GM12878 (cell line): ENCODE data around the gene AURKA. TPM values are rescaled to one million over a fixed set of nuclear protein-coding genes. Genes with fewer than 3 reads are reported as not detected.

Experiments used
- ATAC-seq: fragments of 200-7000 bp; cut with Tn5 transposase; 3 replicates; pipeline ENCODE4 v1.9.1; 2020; ENCODE audit warnings: mild to moderate bottlenecking, moderate library complexity
- BruUV-seq: library from RNA; stranded (reverse); fragments of 400-500 nt; replicated peaks from 2 replicates; lab custom pipeline; 2021; lab: Mats Ljungman, UMichigan
- CTCF ChIA-PET: fragments of 300-600 bp; sonication (Branson Sonifier 250); formaldehyde crosslinking; extraction: SDS; loops from one replicate; lab custom pipeline; 2021; ENCODE audit warnings: inconsistent platforms; lab: Yijun Ruan, JAX
- POLR2A ChIA-PET: fragments of 350-600 bp; formaldehyde crosslinking; extraction: SDS; loops from one replicate; lab custom pipeline; 2021; ENCODE audit warnings: inconsistent platforms; lab: Charles Lee
- RAD21 ChIA-PET: fragments of 300-600 bp; sonication (Branson Sonifier 250); formaldehyde crosslinking; loops from one replicate; lab custom pipeline; 2023; ENCODE audit warnings: antibody characterized with exemption; ENCODE audit not compliant: unreplicated experiment; lab: Charles Lee
- SMC1A ChIA-PET: fragments of 300-600 bp; sonication (Branson Sonifier 250); formaldehyde crosslinking; loops from one replicate; lab custom pipeline; 2023; ENCODE audit not compliant: unreplicated experiment, uncharacterized antibody; lab: Charles Lee
- DNase-seq: peaks from one replicate; pipeline ENCODE4 v3.0.0-alpha.2; 2011; ENCODE audit warnings: low read depth, low spot score
- FAIRE-seq: peaks from 3 replicates; lab custom pipeline; 2011; peaks lifted over from hg19 to GRCh38; lab: Jason Lieb, UNC
- H2AFZ ChIP-seq: 2 replicates; pipeline ENCODE4 v1.6.0; 2011; ENCODE audit warnings: low read depth, low read length, control low read depth; ENCODE audit not compliant: control insufficient read depth
- H3K27ac ChIP-seq: 2 replicates; pipeline ENCODE4 v1.5.1; 2011; ENCODE audit warnings: control low read depth; ENCODE audit not compliant: control insufficient read depth, insufficient read depth
- H3K27me3 ChIP-seq, 2 experiments: replicated peaks in 1 of 2; 2 replicates each; pipeline versions ENCODE4 v1.6.0 to v1.6.1; 2011; ENCODE audit warnings: low read length in 1 of 2; ENCODE audit not compliant: control insufficient read depth in 2 of 2, insufficient read depth in 2 of 2
- H3K36me3 ChIP-seq, 2 experiments: 2 replicates each; pipeline ENCODE4 v1.5.1; 2011; ENCODE audit warnings: low read length in 1 of 2; ENCODE audit not compliant: control insufficient read depth in 2 of 2, insufficient read depth in 2 of 2
- H3K4me1 ChIP-seq: 2 replicates; pipeline ENCODE4 v1.6.1; 2011; ENCODE audit warnings: mild to moderate bottlenecking, low read length, moderate library complexity, mixed read lengths; ENCODE audit not compliant: control insufficient read depth, insufficient read depth
- H3K4me2 ChIP-seq: 2 replicates; pipeline ENCODE4 v1.6.0; 2011; ENCODE audit warnings: control low read depth; ENCODE audit not compliant: control insufficient read depth, insufficient read depth
- H3K4me3 ChIP-seq: fragments of 200-600 bp; sonication (generic); 2 replicates; pipeline ENCODE4 v1.5.1; 2016
- H3K79me2 ChIP-seq: 2 replicates; pipeline ENCODE4 v1.6.0; 2011; ENCODE audit warnings: low read length; ENCODE audit not compliant: control insufficient read depth, insufficient read depth
- H3K9ac ChIP-seq: 2 replicates; pipeline ENCODE4 v1.8.0; 2011; ENCODE audit warnings: low read length, control low read depth, mixed read lengths; ENCODE audit not compliant: control insufficient read depth, insufficient read depth
- H3K9me3 ChIP-seq: replicated peaks from 3 replicates; pipeline ENCODE4 v1.5.1; 2011; ENCODE audit warnings: mild to moderate bottlenecking, low read length; ENCODE audit not compliant: control insufficient read depth, insufficient read depth
- H4K20me1 ChIP-seq: 2 replicates; pipeline ENCODE4 v1.6.0; 2011; ENCODE audit not compliant: control insufficient read depth, insufficient read depth
- CBX5 ChIP-seq: sonication (generic); IDR thresholded peaks from 2 replicates; pipeline ENCODE4 v1.6.1; 2016; ENCODE audit warnings: low read depth, moderate library complexity, mild to moderate bottlenecking, inconsistent platforms
- CEBPB ChIP-seq, 2 experiments: fragments of 150-350 bp in 1 of 2; IDR thresholded peaks; 2 replicates each; pipeline ENCODE4 v1.6.1; 2012 to 2014; ENCODE audit warnings: low read depth in 2 of 2, low read length in 2 of 2, borderline replicate concordance in 1 of 2, inconsistent platforms in 1 of 2
- CREB1 ChIP-seq: IDR thresholded peaks from 2 replicates; pipeline ENCODE4 v1.6.1; 2012; ENCODE audit warnings: low read depth, mild to moderate bottlenecking, inconsistent platforms
- ETV6 ChIP-seq, 2 experiments: fragments of 450-650 bp in 1 of 2; IDR thresholded peaks in 1 of 2; conservative IDR thresholded peaks in 1 of 2; 2 replicates each; pipeline ENCODE4 v1.6.1; 2014; ENCODE audit warnings: antibody characterized with exemption in 1 of 2, borderline replicate concordance in 1 of 2, low read depth in 1 of 2, mild to moderate bottlenecking in 1 of 2, moderate library complexity in 1 of 2
- IKZF2 ChIP-seq, 2 experiments: fragments of 450-650 bp; IDR thresholded peaks; 2 replicates each; pipeline ENCODE4 v1.6.1; 2017; ENCODE audit warnings: mild to moderate bottlenecking in 2 of 2, moderate library complexity in 2 of 2
- KDM1A ChIP-seq: fragments of 200-600 bp; sonication (generic); IDR thresholded peaks from 2 replicates; pipeline ENCODE4 v1.6.1; 2016; ENCODE audit warnings: borderline replicate concordance
- KLF5 ChIP-seq: fragments of 450-650 bp; IDR thresholded peaks from 2 replicates; pipeline ENCODE4 v1.6.1; 2014; ENCODE audit warnings: mild to moderate bottlenecking; ENCODE audit not compliant: partially characterized antibody
- MAX ChIP-seq: IDR thresholded peaks from 2 replicates; pipeline ENCODE4 v1.6.1; 2012; ENCODE audit warnings: low read depth, low read length, improper control_type of control experiment
- NFXL1 ChIP-seq: fragments of 450-650 bp; IDR thresholded peaks from 2 replicates; pipeline ENCODE4 v1.6.1; 2017; ENCODE audit warnings: antibody characterized with exemption, mild to moderate bottlenecking, borderline replicate concordance
- POLR2AphosphoS2 ChIP-seq: IDR thresholded peaks from 2 replicates; pipeline ENCODE4 v1.6.1; 2011; ENCODE audit warnings: low read depth, mild to moderate bottlenecking, low read length, improper control_type of control experiment, moderate library complexity
- POU2F2 ChIP-seq: IDR thresholded peaks from 3 replicates; pipeline ENCODE4 v1.6.1; 2011; ENCODE audit warnings: low read depth, mild to moderate bottlenecking, low read length, borderline replicate concordance
- RB1 ChIP-seq: fragments of 450-650 bp; formaldehyde crosslinking; IDR thresholded peaks from 2 replicates; pipeline ENCODE4 v1.6.1; 2017; ENCODE audit warnings: mild to moderate bottlenecking, borderline replicate concordance
- STAT1 ChIP-seq: fragments of 450-650 bp; conservative IDR thresholded peaks from 2 replicates; pipeline ENCODE4 v1.6.1; 2014; ENCODE audit warnings: antibody characterized with exemption, mild to moderate bottlenecking
- TARDBP ChIP-seq: IDR thresholded peaks from 2 replicates; pipeline ENCODE4 v1.6.1; 2016; ENCODE audit warnings: borderline replicate concordance
- TCF7 ChIP-seq: IDR thresholded peaks from 2 replicates; pipeline ENCODE4 v1.6.1; 2014; ENCODE audit warnings: antibody characterized with exemption, borderline replicate concordance
- USF1 ChIP-seq: IDR thresholded peaks from 2 replicates; pipeline ENCODE4 v1.6.1; 2011; ENCODE audit warnings: borderline replicate concordance, low read depth, mild to moderate bottlenecking, moderate library complexity, mixed read lengths, low read length; ENCODE audit not compliant: insufficient read depth; ENCODE audit errors: extremely low read length
- ZBED1 ChIP-seq: IDR thresholded peaks from 2 replicates; pipeline ENCODE4 v1.6.1; 2016; ENCODE audit warnings: borderline replicate concordance
- ZBTB4 ChIP-seq: fragments of 450-650 bp; formaldehyde crosslinking; IDR thresholded peaks from 2 replicates; pipeline ENCODE4 v1.4.0; 2022; ENCODE audit warnings: mild to moderate bottlenecking, moderate library complexity
- ZNF274 ChIP-seq: IDR thresholded peaks from one replicate; pipeline ENCODE4 v1.8.0; 2011; ENCODE audit not compliant: insufficient read length, insufficient read depth
- WGBS: methylation state at CpG from one replicate; pipeline ENCODE4 v1.1.6; 2016; ENCODE audit warnings: low lambda C conversion rate; ENCODE audit not compliant: insufficient replicate concordance, insufficient coverage; ENCODE audit errors: missing lambda C conversion rate; 5-methylcytosine and 5-hydroxymethylcytosine counted together
- in situ Hi-C: fragments of 300-500 bp; cut with MboI; formaldehyde crosslinking; loops from 9 replicates; pipeline ENCODE4 v1.14.3; 2018; ENCODE audit warnings: mixed read lengths
- intact Hi-C: fragments of 100-400 bp; cut with micrococcal nuclease; formaldehyde crosslinking; loops from one replicate; pipeline ENCODE4 v1.14.2; 2022; ENCODE audit not compliant: unreplicated experiment
- polyA plus RNA-seq, 11 experiments: library from polyadenylated mRNA; depleted of rRNA in 4 of 11; unstranded in 6 of 11; stranded (reverse) in 5 of 11; fragments of >200 nt; fragmentation: Nextera tagmentation in 4 of 11; fragmentation: Illumina TruSeq in 1 of 11; extraction: Ambion mirVana in 4 of 11; extraction: Trizol in 1 of 11; gene quantifications; 1 replicate in 1 of 11; 2 replicates in 10 of 11; pipeline versions ENCODE4 v1.2.1 to v1.2.3, GENCODE V29; 2011 to 2016; ENCODE audit warnings: inconsistent platforms in 2 of 11, missing spikeins in 2 of 11, low read depth in 1 of 11
- total RNA-seq, 4 experiments: library from RNA; depleted of rRNA in 3 of 4; stranded (reverse); fragments of >200 nt in 3 of 4; fragmentation: Illumina TruSeq in 1 of 4; extraction: Trizol in 1 of 4; gene quantifications; 2 replicates each; pipeline versions ENCODE4 v1.2.1 to v1.2.3, GENCODE V29; 2013 to 2021

The AURKA gene
- total and polyA plus RNA-seq, 10 of the 15 experiments (the other 5 are each of a cell fraction or from before 2014, with no cell fraction given): 57.3 to 122 (median 73.4) TPM

DNA sequence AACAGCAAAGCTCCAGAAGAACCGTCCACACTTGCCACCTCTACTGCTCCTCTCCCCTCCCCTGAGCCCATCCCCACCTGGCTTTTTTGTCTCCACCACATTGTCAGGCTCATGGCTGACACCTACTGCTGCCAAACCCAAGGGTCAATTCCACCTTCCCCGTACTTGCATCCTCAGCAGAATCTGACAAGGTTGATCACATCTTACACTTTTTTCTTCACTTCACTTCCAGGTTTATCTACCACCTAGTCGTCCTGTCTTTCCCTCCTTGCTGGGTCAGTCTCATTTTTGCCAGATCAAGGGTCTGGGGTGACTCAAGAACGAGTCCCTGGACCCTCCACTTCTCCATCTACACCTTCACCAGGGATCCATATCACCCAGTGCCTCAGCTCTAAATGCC, 3.1 kb downstream of the AURKA start:
- no peak for ATAC-seq
- WGBS: 97% methylated on average over 4 of the region's 4 CpGs
- ChIA-PET POLR2A (interaction anchor here (0.6 kb wide), 1 partner anchor 24 kb away, joined by 3 read pairs; no protein-coding TSS in a partner anchor), RAD21 (no interaction called here), SMC1A (no interaction called here), CTCF (no interaction called here)
- no peak overlapping the region for H2AFZ ChIP-seq
- H3K27ac ChIP-seq: no peak overlapping the region
- BruUV-seq: no TSS peak
- peaks cover 54% of the 10 kb centered on the region for H3K79me2 ChIP-seq
- peaks cover 3% of the 10 kb centered on the region; the same call in 1 of the 2 replicates for H3K4me1 ChIP-seq
- in situ Hi-C loops: no loop called here
- H3K9ac ChIP-seq: no peak overlapping the region
- H3K9me3 ChIP-seq: no peaks in the 10 kb centered on the region
- H3K27me3 ChIP-seq: no peaks in the 10 kb centered on the region
- no peak for FAIRE-seq
- DNase-seq: no peak
- no peak overlapping the region for H3K4me3 ChIP-seq
- peaks cover 4 to 20% of the 10 kb centered on the region in 2 experiments for H3K36me3 ChIP-seq
- H4K20me1 ChIP-seq: peaks cover 3% of the 10 kb centered on the region
- H3K4me2 ChIP-seq: peak overlapping the region; percentile 4
- intact Hi-C loops: no loop called here
- TF ChIP-seq KLF5: no peak
- TF ChIP-seq CBX5: no peak
- TF ChIP-seq TCF7: no peak
- TF ChIP-seq TARDBP: no peak
- no peak for TF ChIP-seq CREB1
- TF ChIP-seq ZNF274: no peak
- TF ChIP-seq CEBPB (IDR thresholded peaks at IDR 0.05; ENCODE audit: borderline replicate concordance in 1 of 2, low read depth in 2 of 2, low read length in 2 of 2): no peak
- no peak for TF ChIP-seq MAX
- no peak for TF ChIP-seq POLR2AphosphoS2
- no peak for TF ChIP-seq ETV6 (conservative IDR thresholded peaks at IDR 0.05 in 1 of 2, IDR thresholded peaks at IDR 0.05 in 1 of 2; ENCODE audit: borderline replicate concordance in 1 of 2, low read depth in 1 of 2)
- TF ChIP-seq KDM1A: no peak
- no peak for TF ChIP-seq ZBTB4
- TF ChIP-seq RB1: no peak
- no peak for TF ChIP-seq ZBED1
- TF ChIP-seq STAT1: no peak
- no peak for TF ChIP-seq IKZF2 (IDR thresholded peaks at IDR 0.05)
- TF ChIP-seq POU2F2: no peak
- TF ChIP-seq USF1: no peak
- TF ChIP-seq NFXL1: no peak
